HepG2 (cell line): ENCODE data around the gene HSCB.

Source experiments
- CC2D1A ChIP-seq: sonication (generic); formaldehyde crosslinking; IDR thresholded peaks from 2 replicates; pipeline ENCODE4 v1.8.1; 2023; ENCODE audit warnings: mild to moderate bottlenecking, missing genetic modification reagents
- DMAP1 ChIP-seq: IDR thresholded peaks from 2 replicates; pipeline ENCODE4 v1.6.1; 2016
- NFKBIZ ChIP-seq: IDR thresholded peaks from 2 replicates; pipeline ENCODE4 v1.6.1; 2018; ENCODE audit warnings: missing genetic modification reagents, missing compliant biosample characterization
- SIN3A ChIP-seq: IDR thresholded peaks from 2 replicates; pipeline ENCODE4 v1.6.1; 2011; ENCODE audit warnings: low read depth, mild to moderate bottlenecking, control low read depth, low read length, borderline replicate concordance
- SMARCC2 ChIP-seq: fragments of 450-650 bp; IDR thresholded peaks from 2 replicates; pipeline ENCODE4 v1.6.1; 2017; ENCODE audit warnings: antibody characterized with exemption, mild to moderate bottlenecking
- ZFX ChIP-seq: sonication (generic); formaldehyde crosslinking; IDR thresholded peaks from 2 replicates; pipeline ENCODE4 v1.4.0; 2020; ENCODE audit warnings: mild to moderate bottlenecking, low read depth, missing genetic modification reagents, moderate library complexity
- TF ChIP-seq, protein P1 (sequence below): sonication (generic); formaldehyde crosslinking; IDR thresholded peaks from 2 replicates; pipeline ENCODE4 v1.4.0; 2020; ENCODE audit warnings: missing genetic modification reagents, borderline replicate concordance
- TF ChIP-seq, protein P2 (sequence below), 2 experiments: sonication (generic) in 1 of 2; formaldehyde crosslinking in 1 of 2; IDR thresholded peaks; 2 replicates each; pipeline versions ENCODE4 v1.5.1 to v1.6.1; 2011 to 2020; ENCODE audit warnings: borderline replicate concordance in 1 of 2, low read depth in 1 of 2, low read length in 1 of 2, mild to moderate bottlenecking in 1 of 2, missing genetic modification reagents in 1 of 2, moderate library complexity in 1 of 2
- TF ChIP-seq, protein P3 (sequence below): sonication (generic); formaldehyde crosslinking; IDR thresholded peaks from 2 replicates; pipeline ENCODE4 v1.5.0; 2020; ENCODE audit warnings: mild to moderate bottlenecking, missing genetic modification reagents, moderate library complexity

DNA sequence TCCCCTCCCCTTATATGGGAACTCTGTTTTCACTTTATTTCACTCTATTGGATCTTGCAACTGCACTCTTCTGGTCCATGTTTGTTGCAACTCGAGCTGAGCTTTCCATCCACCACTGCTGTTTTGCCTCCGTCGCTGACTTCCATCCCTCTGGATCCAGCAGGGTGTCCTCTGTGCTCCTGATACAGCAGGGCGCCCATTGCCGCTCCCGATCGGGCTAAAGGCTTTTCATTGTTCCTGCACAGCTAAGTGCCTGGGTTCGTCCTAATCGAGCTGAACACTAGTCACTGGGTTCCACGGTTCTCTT, 19.6 kb downstream of the HSCB start:
- TF ChIP-seq NFKBIZ (CRISPR knock-in tag), result no peak
- TF ChIP-seq ZFX, result no peak
- no peak for TF ChIP-seq DMAP1
- TF ChIP-seq, protein P1, sequence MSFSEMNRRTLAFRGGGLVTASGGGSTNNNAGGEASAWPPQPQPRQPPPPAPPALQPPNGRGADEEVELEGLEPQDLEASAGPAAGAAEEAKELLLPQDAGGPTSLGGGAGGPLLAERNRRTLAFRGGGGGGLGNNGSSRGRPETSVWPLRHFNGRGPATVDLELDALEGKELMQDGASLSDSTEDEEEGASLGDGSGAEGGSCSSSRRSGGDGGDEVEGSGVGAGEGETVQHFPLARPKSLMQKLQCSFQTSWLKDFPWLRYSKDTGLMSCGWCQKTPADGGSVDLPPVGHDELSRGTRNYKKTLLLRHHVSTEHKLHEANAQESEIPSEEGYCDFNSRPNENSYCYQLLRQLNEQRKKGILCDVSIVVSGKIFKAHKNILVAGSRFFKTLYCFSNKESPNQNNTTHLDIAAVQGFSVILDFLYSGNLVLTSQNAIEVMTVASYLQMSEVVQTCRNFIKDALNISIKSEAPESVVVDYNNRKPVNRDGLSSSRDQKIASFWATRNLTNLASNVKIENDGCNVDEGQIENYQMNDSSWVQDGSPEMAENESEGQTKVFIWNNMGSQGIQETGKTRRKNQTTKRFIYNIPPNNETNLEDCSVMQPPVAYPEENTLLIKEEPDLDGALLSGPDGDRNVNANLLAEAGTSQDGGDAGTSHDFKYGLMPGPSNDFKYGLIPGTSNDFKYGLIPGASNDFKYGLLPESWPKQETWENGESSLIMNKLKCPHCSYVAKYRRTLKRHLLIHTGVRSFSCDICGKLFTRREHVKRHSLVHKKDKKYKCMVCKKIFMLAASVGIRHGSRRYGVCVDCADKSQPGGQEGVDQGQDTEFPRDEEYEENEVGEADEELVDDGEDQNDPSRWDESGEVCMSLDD (CRISPR knock-in tag), result no peak
- TF ChIP-seq, protein P2, sequence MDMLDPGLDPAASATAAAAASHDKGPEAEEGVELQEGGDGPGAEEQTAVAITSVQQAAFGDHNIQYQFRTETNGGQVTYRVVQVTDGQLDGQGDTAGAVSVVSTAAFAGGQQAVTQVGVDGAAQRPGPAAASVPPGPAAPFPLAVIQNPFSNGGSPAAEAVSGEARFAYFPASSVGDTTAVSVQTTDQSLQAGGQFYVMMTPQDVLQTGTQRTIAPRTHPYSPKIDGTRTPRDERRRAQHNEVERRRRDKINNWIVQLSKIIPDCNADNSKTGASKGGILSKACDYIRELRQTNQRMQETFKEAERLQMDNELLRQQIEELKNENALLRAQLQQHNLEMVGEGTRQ (IDR thresholded peaks at IDR 0.05; ENCODE audit: low read depth, low read length), result no peak
- TF ChIP-seq, protein P2 (CRISPR knock-in tag; IDR thresholded peaks at IDR 0.05; ENCODE audit: borderline replicate concordance), result no peak
- TF ChIP-seq, protein P3, sequence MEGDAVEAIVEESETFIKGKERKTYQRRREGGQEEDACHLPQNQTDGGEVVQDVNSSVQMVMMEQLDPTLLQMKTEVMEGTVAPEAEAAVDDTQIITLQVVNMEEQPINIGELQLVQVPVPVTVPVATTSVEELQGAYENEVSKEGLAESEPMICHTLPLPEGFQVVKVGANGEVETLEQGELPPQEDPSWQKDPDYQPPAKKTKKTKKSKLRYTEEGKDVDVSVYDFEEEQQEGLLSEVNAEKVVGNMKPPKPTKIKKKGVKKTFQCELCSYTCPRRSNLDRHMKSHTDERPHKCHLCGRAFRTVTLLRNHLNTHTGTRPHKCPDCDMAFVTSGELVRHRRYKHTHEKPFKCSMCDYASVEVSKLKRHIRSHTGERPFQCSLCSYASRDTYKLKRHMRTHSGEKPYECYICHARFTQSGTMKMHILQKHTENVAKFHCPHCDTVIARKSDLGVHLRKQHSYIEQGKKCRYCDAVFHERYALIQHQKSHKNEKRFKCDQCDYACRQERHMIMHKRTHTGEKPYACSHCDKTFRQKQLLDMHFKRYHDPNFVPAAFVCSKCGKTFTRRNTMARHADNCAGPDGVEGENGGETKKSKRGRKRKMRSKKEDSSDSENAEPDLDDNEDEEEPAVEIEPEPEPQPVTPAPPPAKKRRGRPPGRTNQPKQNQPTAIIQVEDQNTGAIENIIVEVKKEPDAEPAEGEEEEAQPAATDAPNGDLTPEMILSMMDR (CRISPR knock-in tag), result no peak
- TF ChIP-seq CC2D1A (CRISPR knock-in tag), result no peak
- no peak for TF ChIP-seq SMARCC2
- no peak for TF ChIP-seq SIN3A
